IPS-NIHi7 (cell line): ENCODE data around the gene CEP164.
"Not testable (repeated sequence)": the region's sequence is repeated elsewhere in the genome, so short reads cannot be mapped to it uniquely, and the experiment has no call there.

Source experiments
- DNase-seq: peaks from one replicate; pipeline ENCODE4 v3.0.0; 2012; ENCODE audit warnings: mixed read lengths; ENCODE audit errors: extremely low spot score

CEP164 gene

GRCh38 chr11:117305145-117305544 is 22.5 kb upstream of the CEP164 start:
- DNase-seq = no peak

- no peak for DNase-seq
These were observed 18.3 kb upstream of the CEP164 start for GRCh38 chr11:117309310-117309709.

GRCh38 chr11:117313091-117313490 is 14.6 kb upstream of the CEP164 start:
- no peak for DNase-seq

- no peak for DNase-seq
These were observed 13.6 kb upstream of the CEP164 start for GRCh38 chr11:117313828-117314768.

GRCh38 chr11:117314840-117315239 is 12.8 kb upstream of the CEP164 start:
- no peak for DNase-seq

GRCh38 chr11:117315285-117316196 is 12.1 kb upstream of the CEP164 start:
- peak; percentile 45 for DNase-seq

GRCh38 chr11:117316197-117316961 is 11.3 kb upstream of the CEP164 start, which contains the start of gene BACE1:
TSS of gene BACE1 (minus strand) at chr11:117316256. CDS start at chr11:117315795, 461 bp downstream.
- peak; percentile 96 for DNase-seq

- no peak for DNase-seq
These were observed 8.9 kb upstream of the CEP164 start for GRCh38 chr11:117318738-117319137.

- no peak for DNase-seq
These were observed 8.3 kb upstream of the CEP164 start for GRCh38 chr11:117319214-117319840.

GRCh38 chr11:117327255-117327566 is 443 bp upstream of the CEP164 start:
- DNase-seq = not testable (repeated sequence)

GRCh38 chr11:117328375-117329010 is 839 bp downstream of the CEP164 start:
- peak; percentile 57 for DNase-seq

GRCh38 chr11:117332843-117333242 is 5.2 kb downstream of the CEP164 start:
- no peak for DNase-seq

- no peak for DNase-seq
These were observed 6.3 kb downstream of the CEP164 start for GRCh38 chr11:117333917-117334316.

GRCh38 chr11:117334896-117335295 is 7.2 kb downstream of the CEP164 start:
- DNase-seq = no peak

- DNase-seq = no peak
These were observed 7.7 kb downstream of the CEP164 start for GRCh38 chr11:117335399-117335798.

GRCh38 chr11:117337076-117337475 is 9.4 kb downstream of the CEP164 start:
- DNase-seq = no peak

GRCh38 chr11:117345039-117345438 is 17.4 kb downstream of the CEP164 start:
- DNase-seq = no peak

GRCh38 chr11:117354550-117354949 is 26.9 kb downstream of the CEP164 start:
- no peak for DNase-seq

GRCh38 chr11:117356126-117356890 is 28.7 kb downstream of the CEP164 start:
- DNase-seq = no peak

- DNase-seq = no peak
These were observed 33.8 kb downstream of the CEP164 start for GRCh38 chr11:117361432-117361831.
